IMR-90 (cell line): Measurements from ENCODE around the gene ST3GAL3. TPM values are rescaled to one million over a fixed set of nuclear protein-coding genes. Genes with fewer than 3 reads are reported as not detected.
A peak's percentile ranks its signal among the peaks of the same experiment; 100 is the strongest.

ENCODE experiments used
- ATAC-seq: fragments of 200-7000 bp; cut with Tn5 transposase; 2 replicates; pipeline ENCODE4 v1.9.1; 2020; ENCODE audit warnings: low read depth, mild to moderate bottlenecking, moderate library complexity
- Bru-seq: library from RNA; stranded (reverse); fragments of 400-500 nt; gene quantifications from one replicate; lab custom pipeline; 2021; lab: Mats Ljungman, UMichigan
- BruChase-seq, 2 experiments: library from RNA; stranded (reverse); fragments of 400-500 nt; gene quantifications; one replicate each; lab custom pipeline; 2021; lab: Mats Ljungman, UMichigan
- BruUV-seq: library from RNA; stranded (reverse); fragments of 400-500 nt; replicated peaks from 2 replicates; lab custom pipeline; 2021; lab: Mats Ljungman, UMichigan
- CTCF ChIA-PET: fragments of 300-600 bp; formaldehyde crosslinking; extraction: SDS; loops from one replicate; lab custom pipeline; 2021; ENCODE audit warnings: antibody characterized with exemption; lab: Yijun Ruan, JAX
- POLR2A ChIA-PET: fragments of 300-600 bp; sonication (Branson Sonifier 250); formaldehyde crosslinking; loops from one replicate; lab custom pipeline; 2022; ENCODE audit warnings: antibody characterized with exemption; ENCODE audit not compliant: unreplicated experiment; lab: Charles Lee
- DNase-seq: peaks from one replicate; pipeline ENCODE4 v3.0.0; 2013
- H2AFZ ChIP-seq: replicated peaks from 2 replicates; pipeline ENCODE3; 2013; ENCODE audit warnings: low read length, mild to moderate bottlenecking; ENCODE audit not compliant: poor library complexity
- H2AK5ac ChIP-seq: 2 replicates; pipeline ENCODE4 v1.6.1; 2013; ENCODE audit warnings: low read depth, low read length, inconsistent platforms
- H2AK9ac ChIP-seq: replicated peaks from 2 replicates; pipeline ENCODE3; 2013; ENCODE audit warnings: mild to moderate bottlenecking, low read depth, low read length, moderate library complexity; ENCODE audit not compliant: poor library complexity
- H2BK120ac ChIP-seq: 2 replicates; pipeline ENCODE4 v1.6.1; 2013; ENCODE audit warnings: low read depth, low read length, inconsistent platforms
- H2BK15ac ChIP-seq: 3 replicates; pipeline ENCODE4 v1.6.1; 2013; ENCODE audit warnings: low read depth, low read length, inconsistent platforms
- H2BK20ac ChIP-seq: 2 replicates; pipeline ENCODE4 v1.6.1; 2013; ENCODE audit warnings: low read depth, mild to moderate bottlenecking, inconsistent platforms, low read length, moderate library complexity
- H2BK5ac ChIP-seq: 2 replicates; pipeline ENCODE4 v1.6.1; 2013; ENCODE audit warnings: mild to moderate bottlenecking, low read depth, low read length, inconsistent platforms; ENCODE audit not compliant: poor library complexity, severe bottlenecking
- H3K14ac ChIP-seq: replicated peaks from 2 replicates; pipeline ENCODE4 v1.6.1; 2013; ENCODE audit warnings: low read depth, low read length, inconsistent platforms
- H3K18ac ChIP-seq: 2 replicates; pipeline ENCODE4 v1.6.1; 2013; ENCODE audit warnings: low read depth, low read length, control low read depth
- H3K23ac ChIP-seq: 2 replicates; pipeline ENCODE4 v1.6.1; 2013; ENCODE audit warnings: low read depth, low read length, inconsistent platforms
- H3K27ac ChIP-seq: 2 replicates; pipeline ENCODE4 v1.5.1; 2013; ENCODE audit warnings: mild to moderate bottlenecking, control low read depth, low read length; ENCODE audit not compliant: insufficient read depth
- H3K27me3 ChIP-seq: 2 replicates; pipeline ENCODE4 v1.6.1; 2013; ENCODE audit warnings: low read length; ENCODE audit not compliant: control insufficient read depth, insufficient read depth
- H3K36me3 ChIP-seq: 2 replicates; pipeline ENCODE4 v1.6.1; 2013; ENCODE audit warnings: low read length, mixed read lengths; ENCODE audit not compliant: control insufficient read depth, insufficient read depth
- H3K4ac ChIP-seq: 2 replicates; pipeline ENCODE4 v1.6.1; 2013; ENCODE audit warnings: low read depth, low read length, inconsistent platforms
- H3K4me1 ChIP-seq: 2 replicates; pipeline ENCODE4 v1.6.1; 2013; ENCODE audit warnings: low read length, mixed read lengths; ENCODE audit not compliant: control insufficient read depth, insufficient read depth
- H3K4me2 ChIP-seq: 2 replicates; pipeline ENCODE4 v1.6.1; 2013; ENCODE audit warnings: low read depth, mild to moderate bottlenecking, control low read depth, low read length, moderate library complexity
- H3K4me3 ChIP-seq: 2 replicates; pipeline ENCODE4 v1.5.1; 2013; ENCODE audit warnings: low read depth, mild to moderate bottlenecking, control low read depth, low read length, moderate library complexity; ENCODE audit not compliant: insufficient read depth
- H3K56ac ChIP-seq: 2 replicates; pipeline ENCODE4 v1.6.1; 2013; ENCODE audit warnings: low read length, inconsistent platforms; ENCODE audit not compliant: insufficient read depth; ENCODE audit errors: extremely low read depth
- H3K79me1 ChIP-seq, 2 experiments: 2 replicates each; pipeline ENCODE4 v1.6.1; 2013; ENCODE audit warnings: low read length in 2 of 2, inconsistent platforms in 1 of 2, low read depth in 1 of 2
- H3K9ac ChIP-seq: 2 replicates; pipeline ENCODE4 v1.6.1; 2013; ENCODE audit warnings: low read depth, low read length, control low read depth
- H3K9me1 ChIP-seq: 2 replicates; pipeline ENCODE4 v1.6.1; 2013; ENCODE audit warnings: low read length, inconsistent platforms; ENCODE audit not compliant: insufficient read depth
- H3K9me3 ChIP-seq: 2 replicates; pipeline ENCODE4 v1.6.1; 2013; ENCODE audit warnings: low read length; ENCODE audit not compliant: control insufficient read depth, insufficient read depth
- H4K20me1 ChIP-seq: 2 replicates; pipeline ENCODE4 v1.6.1; 2013; ENCODE audit warnings: low read length, inconsistent platforms; ENCODE audit not compliant: insufficient read depth
- H4K5ac ChIP-seq: 2 replicates; pipeline ENCODE4 v1.6.1; 2013; ENCODE audit warnings: mild to moderate bottlenecking, low read depth, low read length, control low read depth
- H4K8ac ChIP-seq, 2 experiments: 2 replicates each; pipeline ENCODE4 v1.6.1; 2013; ENCODE audit warnings: low read depth in 2 of 2, low read length in 2 of 2, control low read depth in 1 of 2, inconsistent platforms in 1 of 2
- H4K91ac ChIP-seq: 2 replicates; pipeline ENCODE4 v1.6.1; 2013; ENCODE audit warnings: low read depth, low read length, inconsistent platforms; ENCODE audit not compliant: insufficient read depth
- CEBPB ChIP-seq: IDR thresholded peaks from 2 replicates; pipeline ENCODE4 v1.6.1; 2012; ENCODE audit warnings: low read depth, low read length, improper control_type of control experiment
- CHD1 ChIP-seq: IDR thresholded peaks from 2 replicates; pipeline ENCODE4 v1.6.1; 2012; ENCODE audit warnings: low read depth, low read length, improper control_type of control experiment
- ELK1 ChIP-seq: fragments of 150-350 bp; IDR thresholded peaks from 2 replicates; pipeline ENCODE4 v1.6.1; 2016; ENCODE audit warnings: low read depth, mild to moderate bottlenecking, low read length, moderate library complexity, borderline replicate concordance
- FOS ChIP-seq: fragments of 150-350 bp; IDR thresholded peaks from 2 replicates; pipeline ENCODE4 v1.6.1; 2016; ENCODE audit warnings: low read depth, low read length
- MAFK ChIP-seq: IDR thresholded peaks from 2 replicates; pipeline ENCODE4 v1.6.1; 2012; ENCODE audit warnings: low read depth, low read length, improper control_type of control experiment
- MAZ ChIP-seq: IDR thresholded peaks from 2 replicates; pipeline ENCODE4 v1.6.1; 2012; ENCODE audit warnings: low read depth, mild to moderate bottlenecking, low read length, improper control_type of control experiment, moderate library complexity, borderline replicate concordance
- NFE2L2 ChIP-seq: fragments of 150-350 bp; IDR thresholded peaks from 2 replicates; pipeline ENCODE4 v1.6.1; 2016; ENCODE audit warnings: low read depth, mild to moderate bottlenecking, low read length
- RAD21 ChIP-seq: IDR thresholded peaks from 2 replicates; pipeline ENCODE4 v1.6.1; 2012; ENCODE audit warnings: low read length, improper control_type of control experiment
- RCOR1 ChIP-seq: IDR thresholded peaks from 2 replicates; pipeline ENCODE4 v1.6.1; 2012; ENCODE audit warnings: mild to moderate bottlenecking, low read length, improper control_type of control experiment; ENCODE audit not compliant: insufficient replicate concordance
- RFX5 ChIP-seq: IDR thresholded peaks from 2 replicates; pipeline ENCODE4 v1.8.0; 2012; ENCODE audit warnings: low read depth, mild to moderate bottlenecking, low read length, moderate library complexity
- SMC3 ChIP-seq: fragments of 150-350 bp; IDR thresholded peaks from 2 replicates; pipeline ENCODE4 v1.6.1; 2016; ENCODE audit warnings: low read depth, mild to moderate bottlenecking, antibody characterized with exemption, low read length, moderate library complexity
- USF2 ChIP-seq: fragments of 150-350 bp; IDR thresholded peaks from 2 replicates; pipeline ENCODE4 v1.6.1; 2017; ENCODE audit warnings: mild to moderate bottlenecking, antibody characterized with exemption, low read length, low read depth
- WGBS, 2 experiments: methylation state at CpG; one replicate each; pipeline versions ENCODE4 v1.1.5 to v1.1.7; 2013; ENCODE audit warnings: missing lambda C conversion rate in 2 of 2; ENCODE audit not compliant: insufficient read length in 1 of 2; ENCODE audit errors: extremely low coverage in 2 of 2; 5-methylcytosine and 5-hydroxymethylcytosine counted together
- dilution Hi-C: fragments of 300-500 bp; cut with HindIII; formaldehyde crosslinking; loops from one replicate; pipeline ENCODE4 v1.14.3; 2018; ENCODE audit warnings: low sequenced_read_pairs; ENCODE audit not compliant: unreplicated experiment
- in situ Hi-C: fragments of 300-500 bp; cut with MboI; formaldehyde crosslinking; loops from 3 replicates; pipeline ENCODE4 v1.14.3; 2019; ENCODE audit warnings: low sequenced_read_pairs, inconsistent platforms, mixed read lengths
- intact Hi-C: fragments of 100-400 bp; cut with micrococcal nuclease; formaldehyde crosslinking; loops from 2 replicates; pipeline ENCODE4 v1.10.0; 2022
- long read RNA-seq: library from polyadenylated mRNA; unstranded; transcript quantifications from one replicate; pipeline ENCODE4 v2.0.0, GENCODE V29; 2021; ENCODE audit not compliant: unreplicated experiment
- polyA plus RNA-seq, 3 experiments: library from polyadenylated mRNA; depleted of rRNA; stranded (reverse); fragments of >200 nt; gene quantifications; 2 replicates each; pipeline ENCODE4 v1.2.3, GENCODE V29; 2012; ENCODE audit warnings: low replicate concordance in 1 of 3
- total RNA-seq: library from RNA; depleted of rRNA; stranded (reverse); fragments of >200 nt; gene quantifications from 2 replicates; pipeline ENCODE4 v1.2.3, GENCODE V29; 2012; rRNA removed

Gene ST3GAL3
- 10.3 and 12.0 TPM in 2 replicates for total RNA-seq
- polyA plus RNA-seq (2012; rRNA removed): 14.8 and 16.3 TPM in 2 replicates
- polyA plus RNA-seq (2012; cell fraction: cytosol; rRNA removed): 17.5 and 28.5 TPM in 2 replicates
- polyA plus RNA-seq (2012; cell fraction: nucleus; rRNA removed; ENCODE audit: low replicate concordance): 25.8 and 30.3 TPM in 2 replicates
- percentile 69 among the genes with signal in this experiment for Bru-seq, nascent RNA
- BruChase-seq, experiment 1, labeled RNA remaining after a 6-hour chase: percentile 85 among the genes with signal in this experiment
- percentile 76 among the genes with signal in this experiment for BruChase-seq, experiment 2, labeled RNA remaining after a 2-hour chase
- long read RNA-seq, transcript ST3GAL3-205 (12 exons, 2,299 nt): major isoform, 10 of 21 reads
- long read RNA-seq, partial matches to known transcripts: 3 of 21 reads
- long read RNA-seq, other reads (novel, unspliced or antisense): 5 of 21 reads

GRCh38 chr1:43707190-43708001 is at the start of gene ST3GAL3:
Gene ST3GAL3, plus strand, starts transcription at chr1:43707536. Its CDS starts 28,727 bp downstream, at chr1:43736263.
- peak within 1 kb of the TSS; percentile 93 for H3K14ac ChIP-seq
- DNase-seq (peak; percentile 90), ATAC-seq (peak; percentile 89)
- H3K9me1 ChIP-seq: peaks cover 22% of the 10 kb centered on the region
- H2BK120ac ChIP-seq: peak within 1 kb of the TSS; percentile 77
- H3K23ac ChIP-seq: peak within 1 kb of the TSS; percentile 98
- peak within 1 kb of the TSS; percentile 96 for H2AK9ac ChIP-seq
- H3K4me1 ChIP-seq: peaks cover 17% of the 10 kb centered on the region
- CTCF ChIA-PET: no interaction called here
- peak within 1 kb of the TSS; percentile 82 for H3K27ac ChIP-seq
- 0 out of 2 replicates have a peak within 1 kb of the TSS, but pooled peaks have one; percentile 2 for H2BK20ac ChIP-seq
- H4K91ac ChIP-seq: peak within 1 kb of the TSS; percentile 70
- H3K36me3 ChIP-seq: peaks cover 19% of the 10 kb centered on the region
- H2BK5ac ChIP-seq: peak within 1 kb of the TSS; percentile 88
- peak within 1 kb of the TSS; percentile 25; the same call in 1 of the 2 replicates for H4K5ac ChIP-seq
- peak within 1 kb of the TSS; percentile 99 for H3K9ac ChIP-seq
- peaks cover 21 to 72% of the 10 kb centered on the region in 2 experiments for H3K79me1 ChIP-seq
- no TSS peak for BruUV-seq
- H3K4me3 ChIP-seq: peak within 1 kb of the TSS; percentile 84
- H3K56ac ChIP-seq: peak within 1 kb of the TSS; percentile 95
- dilution Hi-C loops: no loop called here
- H2AK5ac ChIP-seq: peak within 1 kb of the TSS; percentile 78
- POLR2A ChIA-PET: no interaction called here
- intact Hi-C loops: loop anchor here (1.0 to 5.0 kb wide), 3 partner anchors 178 to 340 kb away; no protein-coding TSS in a partner anchor
- H2AFZ ChIP-seq: peak within 1 kb of the TSS; percentile 99
- peak within 1 kb of the TSS; percentile 27 for H3K18ac ChIP-seq
- H4K8ac ChIP-seq: peak within 1 kb of the TSS; percentile 78 to 84
- WGBS, 2 experiments: 1% methylated on average over 55 of the region's 103 CpGs; no CpG with 5 or more reads in 1 of the 2 experiments
- peak within 1 kb of the TSS; percentile 82 for H3K4ac ChIP-seq
- in situ Hi-C loops: no loop called here
- H3K27me3 ChIP-seq: no peaks in the 10 kb centered on the region
- peak within 1 kb of the TSS; percentile 93 for H3K4me2 ChIP-seq
- H4K20me1 ChIP-seq: peaks cover 19% of the 10 kb centered on the region
- H3K9me3 ChIP-seq: no peaks in the 10 kb centered on the region
- peak within 1 kb of the TSS; percentile 41; the same call in 1 of the 3 replicates for H2BK15ac ChIP-seq
- TF ChIP-seq NFE2L2 (no peak), MAFK (no peak), RFX5 (no peak), FOS (no peak), MAZ (peak; percentile 25; the same call in 1 of the 2 replicates), CHD1 (no peak), RAD21 (no peak), SMC3 (no peak), CEBPB (no peak), ELK1 (no peak), USF2 (peak; percentile 7; the same call in 1 of the 2 replicates), RCOR1 (no peak)
